GM12878 (cell line): ENCODE results near the gene IMMP2L. TPM values are rescaled to one million over a fixed set of nuclear protein-coding genes. Genes with fewer than 3 reads are reported as not detected.

ENCODE experiments used
- ATAC-seq: fragments of 200-7000 bp; cut with Tn5 transposase; 3 replicates; pipeline ENCODE4 v1.9.1; 2020; ENCODE audit warnings: mild to moderate bottlenecking, moderate library complexity
- BruUV-seq: library from RNA; stranded (reverse); fragments of 400-500 nt; replicated peaks from 2 replicates; lab custom pipeline; 2021; lab: Mats Ljungman, UMichigan
- CTCF ChIA-PET: fragments of 300-600 bp; sonication (Branson Sonifier 250); formaldehyde crosslinking; extraction: SDS; loops from one replicate; lab custom pipeline; 2021; ENCODE audit warnings: inconsistent platforms; lab: Yijun Ruan, JAX
- POLR2A ChIA-PET: fragments of 350-600 bp; formaldehyde crosslinking; extraction: SDS; loops from one replicate; lab custom pipeline; 2021; ENCODE audit warnings: inconsistent platforms; lab: Charles Lee
- RAD21 ChIA-PET: fragments of 300-600 bp; sonication (Branson Sonifier 250); formaldehyde crosslinking; loops from one replicate; lab custom pipeline; 2023; ENCODE audit warnings: antibody characterized with exemption; ENCODE audit not compliant: unreplicated experiment; lab: Charles Lee
- SMC1A ChIA-PET: fragments of 300-600 bp; sonication (Branson Sonifier 250); formaldehyde crosslinking; loops from one replicate; lab custom pipeline; 2023; ENCODE audit not compliant: unreplicated experiment, uncharacterized antibody; lab: Charles Lee
- DNase-seq: peaks from one replicate; pipeline ENCODE4 v3.0.0-alpha.2; 2011; ENCODE audit warnings: low read depth, low spot score
- FAIRE-seq: peaks from 3 replicates; lab custom pipeline; 2011; peaks lifted over from hg19 to GRCh38; lab: Jason Lieb, UNC
- H2AFZ ChIP-seq: 2 replicates; pipeline ENCODE4 v1.6.0; 2011; ENCODE audit warnings: low read depth, low read length, control low read depth; ENCODE audit not compliant: control insufficient read depth
- H3K27ac ChIP-seq: 2 replicates; pipeline ENCODE4 v1.5.1; 2011; ENCODE audit warnings: control low read depth; ENCODE audit not compliant: control insufficient read depth, insufficient read depth
- H3K27me3 ChIP-seq, 2 experiments: replicated peaks in 1 of 2; 2 replicates each; pipeline versions ENCODE4 v1.6.0 to v1.6.1; 2011; ENCODE audit warnings: low read length in 1 of 2; ENCODE audit not compliant: control insufficient read depth in 2 of 2, insufficient read depth in 2 of 2
- H3K36me3 ChIP-seq, 2 experiments: 2 replicates each; pipeline ENCODE4 v1.5.1; 2011; ENCODE audit warnings: low read length in 1 of 2; ENCODE audit not compliant: control insufficient read depth in 2 of 2, insufficient read depth in 2 of 2
- H3K4me1 ChIP-seq: 2 replicates; pipeline ENCODE4 v1.6.1; 2011; ENCODE audit warnings: mild to moderate bottlenecking, low read length, moderate library complexity, mixed read lengths; ENCODE audit not compliant: control insufficient read depth, insufficient read depth
- H3K4me2 ChIP-seq: 2 replicates; pipeline ENCODE4 v1.6.0; 2011; ENCODE audit warnings: control low read depth; ENCODE audit not compliant: control insufficient read depth, insufficient read depth
- H3K4me3 ChIP-seq: fragments of 200-600 bp; sonication (generic); 2 replicates; pipeline ENCODE4 v1.5.1; 2016
- H3K79me2 ChIP-seq: 2 replicates; pipeline ENCODE4 v1.6.0; 2011; ENCODE audit warnings: low read length; ENCODE audit not compliant: control insufficient read depth, insufficient read depth
- H3K9ac ChIP-seq: 2 replicates; pipeline ENCODE4 v1.8.0; 2011; ENCODE audit warnings: low read length, control low read depth, mixed read lengths; ENCODE audit not compliant: control insufficient read depth, insufficient read depth
- H3K9me3 ChIP-seq: replicated peaks from 3 replicates; pipeline ENCODE4 v1.5.1; 2011; ENCODE audit warnings: mild to moderate bottlenecking, low read length; ENCODE audit not compliant: control insufficient read depth, insufficient read depth
- H4K20me1 ChIP-seq: 2 replicates; pipeline ENCODE4 v1.6.0; 2011; ENCODE audit not compliant: control insufficient read depth, insufficient read depth
- ATF2 ChIP-seq: IDR thresholded peaks from 2 replicates; pipeline ENCODE4 v1.6.1; 2012; ENCODE audit warnings: low read length, inconsistent platforms
- BACH1 ChIP-seq: fragments of 450-650 bp; IDR thresholded peaks from 2 replicates; pipeline ENCODE4 v1.6.1; 2017; ENCODE audit warnings: mild to moderate bottlenecking, borderline replicate concordance
- CEBPB ChIP-seq, 2 experiments: fragments of 150-350 bp in 1 of 2; IDR thresholded peaks; 2 replicates each; pipeline ENCODE4 v1.6.1; 2012 to 2014; ENCODE audit warnings: low read depth in 2 of 2, low read length in 2 of 2, borderline replicate concordance in 1 of 2, inconsistent platforms in 1 of 2
- EGR1 ChIP-seq, 2 experiments: IDR thresholded peaks; 1 replicate in 1 of 2; 2 replicates in 1 of 2; pipeline ENCODE4 v1.6.1; 2011 to 2012; ENCODE audit warnings: low read depth in 2 of 2, low read length in 2 of 2, borderline replicate concordance in 1 of 2, mild to moderate bottlenecking in 1 of 2, moderate library complexity in 1 of 2
- MEF2B ChIP-seq: fragments of 450-650 bp; IDR thresholded peaks from 2 replicates; pipeline ENCODE4 v1.6.1; 2018; ENCODE audit warnings: mild to moderate bottlenecking, moderate library complexity; ENCODE audit not compliant: partially characterized antibody, poor library complexity, severe bottlenecking
- MLLT1 ChIP-seq: fragments of 450-650 bp; IDR thresholded peaks from 2 replicates; pipeline ENCODE4 v1.6.1; 2016; ENCODE audit warnings: mild to moderate bottlenecking
- MTA3 ChIP-seq: IDR thresholded peaks from 2 replicates; pipeline ENCODE4 v1.6.1; 2012; ENCODE audit warnings: low read length, inconsistent platforms, borderline replicate concordance
- MYB ChIP-seq: fragments of 150-350 bp; IDR thresholded peaks from 2 replicates; pipeline ENCODE4 v1.6.1; 2014; ENCODE audit warnings: mild to moderate bottlenecking, low read depth, low read length, borderline replicate concordance
- NKRF ChIP-seq: fragments of 450-650 bp; conservative IDR thresholded peaks from 2 replicates; pipeline ENCODE4 v1.6.1; 2017; ENCODE audit warnings: mild to moderate bottlenecking, moderate library complexity
- SIX5 ChIP-seq: IDR thresholded peaks from 2 replicates; pipeline ENCODE4 v1.6.1; 2011; ENCODE audit warnings: mild to moderate bottlenecking, low read depth, low read length, moderate library complexity; ENCODE audit not compliant: severe bottlenecking
- SMAD1 ChIP-seq: fragments of 450-650 bp; IDR thresholded peaks from 2 replicates; pipeline ENCODE4 v1.6.1; 2018; ENCODE audit warnings: mild to moderate bottlenecking, low read depth; ENCODE audit not compliant: partially characterized antibody
- TCF12 ChIP-seq: IDR thresholded peaks from 2 replicates; pipeline ENCODE4 v1.6.1; 2011; ENCODE audit warnings: low read depth, mild to moderate bottlenecking, low read length
- ZBTB11 ChIP-seq: fragments of 450-650 bp; formaldehyde crosslinking; IDR thresholded peaks from 2 replicates; pipeline ENCODE4 v1.5.0; 2022; ENCODE audit warnings: mild to moderate bottlenecking, missing genetic modification characterization
- WGBS: methylation state at CpG from one replicate; pipeline ENCODE4 v1.1.6; 2016; ENCODE audit warnings: low lambda C conversion rate; ENCODE audit not compliant: insufficient replicate concordance, insufficient coverage; ENCODE audit errors: missing lambda C conversion rate; 5-methylcytosine and 5-hydroxymethylcytosine counted together
- in situ Hi-C: fragments of 300-500 bp; cut with MboI; formaldehyde crosslinking; loops from 9 replicates; pipeline ENCODE4 v1.14.3; 2018; ENCODE audit warnings: mixed read lengths
- intact Hi-C: fragments of 100-400 bp; cut with micrococcal nuclease; formaldehyde crosslinking; loops from one replicate; pipeline ENCODE4 v1.14.2; 2022; ENCODE audit not compliant: unreplicated experiment
- polyA plus RNA-seq, 11 experiments: library from polyadenylated mRNA; depleted of rRNA in 4 of 11; unstranded in 6 of 11; stranded (reverse) in 5 of 11; fragments of >200 nt; fragmentation: Nextera tagmentation in 4 of 11; fragmentation: Illumina TruSeq in 1 of 11; extraction: Ambion mirVana in 4 of 11; extraction: Trizol in 1 of 11; gene quantifications; 1 replicate in 1 of 11; 2 replicates in 10 of 11; pipeline versions ENCODE4 v1.2.1 to v1.2.3, GENCODE V29; 2011 to 2016; ENCODE audit warnings: inconsistent platforms in 2 of 11, missing spikeins in 2 of 11, low read depth in 1 of 11
- total RNA-seq, 4 experiments: library from RNA; depleted of rRNA in 3 of 4; stranded (reverse); fragments of >200 nt in 3 of 4; fragmentation: Illumina TruSeq in 1 of 4; extraction: Trizol in 1 of 4; gene quantifications; 2 replicates each; pipeline versions ENCODE4 v1.2.1 to v1.2.3, GENCODE V29; 2013 to 2021

IMMP2L gene
- total and polyA plus RNA-seq, 10 of the 15 experiments (the other 5 are each of a cell fraction or from before 2014, with no cell fraction given) = 12.6 to 46.3 (median 19.6) TPM

GRCh38 chr7:110944448-110944847 lies 617.8 kb downstream of the IMMP2L start (continued):
- TF ChIP-seq MEF2B (no peak), ZBTB11 (CRISPR knock-in tag) (no peak), TCF12 (no peak), SIX5 (no peak)

- no peak overlapping the region for H3K4me2 ChIP-seq
- in situ Hi-C loops = no loop called here
- no peaks in the 10 kb centered on the region for H3K4me1 ChIP-seq
- no peak for ATAC-seq
- H2AFZ ChIP-seq = no peak overlapping the region
- no peak overlapping the region for H3K4me3 ChIP-seq
- ChIA-PET SMC1A (no interaction called here), RAD21 (no interaction called here), POLR2A (no interaction called here), CTCF (interaction anchor here (1.1 kb wide), 1 partner anchor 15 kb away, joined by 3 read pairs; no protein-coding TSS in a partner anchor)
- FAIRE-seq = no peak
- BruUV-seq = no TSS peak
- no peak overlapping the region for H3K9ac ChIP-seq
- H4K20me1 ChIP-seq = no peaks in the 10 kb centered on the region
- no peaks in the 10 kb centered on the region for H3K36me3 ChIP-seq
- H3K27ac ChIP-seq = no peak overlapping the region
- WGBS = 13% methylated on average over 4 of the region's 4 CpGs
- no peak for DNase-seq
- no peaks in the 10 kb centered on the region for H3K27me3 ChIP-seq
- H3K9me3 ChIP-seq = no peaks in the 10 kb centered on the region
- H3K79me2 ChIP-seq = no peaks in the 10 kb centered on the region
- intact Hi-C loops = no loop called here
- no peak for TF ChIP-seq CEBPB (IDR thresholded peaks at IDR 0.05; ENCODE audit: borderline replicate concordance in 1 of 2, low read depth in 2 of 2, low read length in 2 of 2)
- no peak for TF ChIP-seq ATF2
- TF ChIP-seq MTA3 = no peak
- no peak for TF ChIP-seq NKRF
- no peak for TF ChIP-seq MLLT1
- no peak for TF ChIP-seq SMAD1
- TF ChIP-seq EGR1 (IDR thresholded peaks at IDR 0.05; ENCODE audit: borderline replicate concordance in 1 of 2, low read depth in 2 of 2, low read length in 2 of 2) = no peak
- no peak for TF ChIP-seq BACH1
- TF ChIP-seq MYB = no peak
These were observed 618.5 kb downstream of the IMMP2L start for GRCh38 chr7:110943701-110944345.
